Measurements from ENCODE around the gene KCNH1. TPM values are rescaled to one million over a fixed set of nuclear protein-coding genes. Genes with fewer than 3 reads are reported as not detected.
"Not testable (repeated sequence)": the region's sequence is repeated elsewhere in the genome, so short reads cannot be mapped to it uniquely, and the experiment has no call there.

The KCNH1 gene
- total and polyA plus RNA-seq, 4 donors: 0.02 to 0.31 TPM; not detected in 2

- ATAC-seq (ENCODE audit: insufficient read depth, low FRiP score) (no peak), DNase-seq (no peak)
- Histone ChIP-seq H3K9me3 (ENCODE audit: control insufficient read depth in 4 of 4, insufficient read depth in 3 of 4, low read length in 3 of 4) (no peaks in the 10 kb centered on the region), H3K4me3 (no peak overlapping the region), H3K9ac (ENCODE audit: insufficient read depth in 1 of 2, low read length in 2 of 2) (no peak overlapping the region), H3K4me1 (ENCODE audit: control insufficient read depth in 5 of 5, insufficient read depth in 5 of 5, low read length in 5 of 5) (peaks cover 0 to 8% (median 0%) of the 10 kb centered on the region in 5 donors), H3K27me3 (ENCODE audit: control insufficient read depth in 3 of 3, insufficient read depth in 3 of 3, low read length in 2 of 3) (no peaks in the 10 kb centered on the region), H3K27ac (ENCODE audit: low read depth in 1 of 2, low read length in 1 of 2) (no peak overlapping the region), H3K36me3 (ENCODE audit: control insufficient read depth in 4 of 4, insufficient read depth in 4 of 4, low read length in 4 of 4) (no peaks in the 10 kb centered on the region)
- TF ChIP-seq CTCF (IDR thresholded peaks at IDR 0.05; ENCODE audit: control extremely low read depth, extremely low read depth): no peak
- WGBS, 2 donors: 55 to 70% methylated on average over 7 of the region's 7 CpGs
These were observed 470.0 kb downstream of the KCNH1 start for GRCh38 chr1:210663730-210664573.

GRCh38 chr1:210662291-210663050 is 471.5 kb downstream of the KCNH1 start:
- no peak for TF ChIP-seq CTCF (IDR thresholded peaks at IDR 0.05; ENCODE audit: control extremely low read depth, extremely low read depth)
- 84 to 87% methylated on average over 4 of the region's 4 CpGs for WGBS, 2 donors
- H3K4me3 ChIP-seq: no peak overlapping the region
- H3K4me1 ChIP-seq (ENCODE audit: control insufficient read depth in 5 of 5, insufficient read depth in 5 of 5, low read length in 5 of 5): peaks cover 0 to 8% (median 0%) of the 10 kb centered on the region in 5 donors
- peak in 1 of 3 donors; percentile 46 for DNase-seq
- no peak overlapping the region for H3K9ac ChIP-seq (ENCODE audit: insufficient read depth in 1 of 2, low read length in 2 of 2)
- no peak overlapping the region for H3K27ac ChIP-seq (ENCODE audit: low read depth in 1 of 2, low read length in 1 of 2)
- H3K27me3 ChIP-seq (ENCODE audit: control insufficient read depth in 3 of 3, insufficient read depth in 3 of 3, low read length in 2 of 3): no peaks in the 10 kb centered on the region
- ATAC-seq (ENCODE audit: insufficient read depth, low FRiP score): no peak
- no peaks in the 10 kb centered on the region for H3K36me3 ChIP-seq (ENCODE audit: control insufficient read depth in 4 of 4, insufficient read depth in 4 of 4, low read length in 4 of 4)
- H3K9me3 ChIP-seq (ENCODE audit: control insufficient read depth in 4 of 4, insufficient read depth in 3 of 4, low read length in 3 of 4): peaks cover 0 to 4% (median 0%) of the 10 kb centered on the region in 4 donors

DNA sequence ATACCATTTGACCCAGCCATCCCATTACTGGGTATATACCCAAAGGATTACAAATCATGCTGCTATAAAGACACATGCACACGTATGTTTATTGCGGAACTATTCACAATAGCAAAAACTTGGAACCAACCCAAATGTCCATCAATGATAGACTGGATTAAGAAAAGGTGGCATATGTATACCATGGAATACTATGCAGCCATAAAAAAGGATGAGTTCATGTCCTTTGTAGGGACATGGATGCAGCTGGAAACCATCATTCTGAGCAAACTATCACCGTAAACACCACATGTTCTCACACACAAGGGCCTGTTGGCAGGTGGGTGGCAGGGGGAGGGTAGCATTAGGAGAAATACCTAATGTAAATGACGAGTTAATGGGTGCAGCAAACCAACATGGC is 472.4 kb downstream of the KCNH1 start:
- not testable (repeated sequence) for H3K9me3 ChIP-seq (ENCODE audit: control insufficient read depth in 4 of 4, insufficient read depth in 3 of 4, low read length in 3 of 4); DNase-seq; ATAC-seq (ENCODE audit: insufficient read depth, low FRiP score); H3K36me3 ChIP-seq (ENCODE audit: control insufficient read depth in 4 of 4, insufficient read depth in 4 of 4, low read length in 4 of 4); H3K27ac ChIP-seq (ENCODE audit: low read depth in 1 of 2, low read length in 1 of 2); H3K4me3 ChIP-seq; H3K4me1 ChIP-seq (ENCODE audit: control insufficient read depth in 5 of 5, insufficient read depth in 5 of 5, low read length in 5 of 5); H3K9ac ChIP-seq (ENCODE audit: insufficient read depth in 1 of 2, low read length in 2 of 2); H3K27me3 ChIP-seq (ENCODE audit: control insufficient read depth in 3 of 3, insufficient read depth in 3 of 3, low read length in 2 of 3)
- WGBS, 2 donors: 87 to 93% methylated on average over 4 of the region's 4 CpGs

- Histone ChIP-seq H3K4me3 (no peak overlapping the region), H3K4me1 (ENCODE audit: control insufficient read depth in 5 of 5, insufficient read depth in 5 of 5, low read length in 5 of 5) (peaks cover 0 to 8% (median 0%) of the 10 kb centered on the region in 5 donors), H3K9ac (ENCODE audit: insufficient read depth in 1 of 2, low read length in 2 of 2) (no peak overlapping the region), H3K36me3 (ENCODE audit: control insufficient read depth in 4 of 4, insufficient read depth in 4 of 4, low read length in 4 of 4) (no peaks in the 10 kb centered on the region), H3K27me3 (ENCODE audit: control insufficient read depth in 3 of 3, insufficient read depth in 3 of 3, low read length in 2 of 3) (no peaks in the 10 kb centered on the region), H3K27ac (ENCODE audit: low read depth in 1 of 2, low read length in 1 of 2) (no peak overlapping the region), H3K9me3 (ENCODE audit: control insufficient read depth in 4 of 4, insufficient read depth in 3 of 4, low read length in 3 of 4) (peaks cover 0 to 10% (median 2%) of the 10 kb centered on the region in 4 donors)
- ATAC-seq (ENCODE audit: insufficient read depth, low FRiP score) (no peak), DNase-seq (no peak)
- TF ChIP-seq CTCF (IDR thresholded peaks at IDR 0.05; ENCODE audit: control extremely low read depth, extremely low read depth): no peak
- WGBS, 2 donors: 91 to 92% methylated on average over 6 of the region's 6 CpGs
These were observed 476.1 kb downstream of the KCNH1 start for GRCh38 chr1:210657806-210658205.

Measured in lung (tissue), 12 donors.